HL-60/S4 treated with phorbol 12-myristate 13-acetate at 8.2 ng/mL for 4 days and 3 days (cell line): Measurements from ENCODE around the gene TMTC1.

Source experiments
- in situ Hi-C: fragments of 300-500 bp; cut with MboI; formaldehyde crosslinking; loops from 2 replicates; pipeline ENCODE4 v1.15.0; 2022; ENCODE audit warnings: low sequenced_read_pairs

TMTC1 gene

GRCh38 chr12:29578731-29579130, 205.0 kb downstream of the TMTC1 start:
- in situ Hi-C loops, result no loop called here

DNA sequence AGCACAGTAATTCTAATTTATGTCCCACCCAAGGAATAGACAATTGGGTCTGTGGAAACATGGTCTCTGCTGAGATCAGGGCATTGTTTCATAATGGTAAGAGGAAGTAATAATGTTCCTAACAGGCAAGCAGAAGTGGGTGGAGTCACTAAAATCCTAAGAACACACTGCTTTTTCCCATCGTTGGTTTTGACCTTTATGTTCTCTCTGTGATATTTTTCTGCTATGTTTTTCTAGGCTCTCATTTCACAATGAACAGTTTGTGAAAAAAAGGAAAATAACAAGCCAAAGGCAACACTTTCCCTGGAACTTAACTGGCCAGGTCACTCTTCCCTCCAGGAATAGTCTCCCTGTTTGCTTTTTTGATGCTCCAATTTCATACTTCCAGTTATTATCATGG, 205.7 kb downstream of the TMTC1 start:
- in situ Hi-C loops, result no loop called here

DNA sequence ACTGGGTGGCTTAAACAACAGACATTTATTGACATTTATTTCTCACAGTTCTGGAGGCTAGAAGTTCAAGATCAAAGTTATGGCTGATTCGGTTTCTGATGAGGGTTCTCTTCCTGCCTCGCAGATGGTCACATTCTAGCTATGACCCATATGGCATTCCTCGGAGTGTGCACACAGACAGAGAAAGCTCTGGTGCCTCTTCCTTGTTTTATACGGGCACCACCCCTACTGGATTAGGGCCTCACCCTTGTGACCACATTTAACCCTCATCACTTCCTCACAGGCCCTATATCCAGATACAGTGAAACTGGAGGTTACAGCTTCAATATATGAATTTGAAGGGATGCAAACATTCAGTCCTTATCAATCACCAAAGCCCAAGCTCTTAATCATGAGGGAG, 209.2 kb downstream of the TMTC1 start:
- in situ Hi-C loops, result loop anchor here (25.0 kb wide), 1 partner anchor 1238 kb away; no protein-coding TSS in a partner anchor

DNA sequence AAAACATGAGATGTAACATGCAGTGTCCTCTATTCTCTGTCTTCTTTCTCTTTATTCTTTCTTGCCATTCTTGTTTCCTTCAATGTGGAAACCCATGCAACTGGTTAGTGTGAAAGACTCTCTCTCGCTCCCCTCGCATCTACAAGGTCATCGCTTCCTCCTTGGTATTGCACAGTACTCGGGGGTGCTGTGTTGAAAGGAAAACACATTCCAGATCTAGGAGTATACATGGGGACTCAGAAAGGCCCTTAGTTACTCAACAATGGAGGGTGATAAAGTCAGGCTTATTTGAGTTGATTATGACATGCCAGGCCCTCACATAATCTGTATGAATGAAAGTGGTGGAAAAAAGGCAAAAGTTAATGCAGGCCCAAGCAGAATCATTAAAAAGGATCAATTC, 210.8 kb downstream of the TMTC1 start:
- in situ Hi-C loops, result loop anchor here (25.0 kb wide), 1 partner anchor 1239 kb away; no protein-coding TSS in a partner anchor

- in situ Hi-C loops, result loop anchor here (25.0 kb wide), 1 partner anchor 1240 kb away; no protein-coding TSS in a partner anchor
Measured at GRCh38 chr12:29572464-29572863, 211.3 kb downstream of the TMTC1 start.

DNA sequence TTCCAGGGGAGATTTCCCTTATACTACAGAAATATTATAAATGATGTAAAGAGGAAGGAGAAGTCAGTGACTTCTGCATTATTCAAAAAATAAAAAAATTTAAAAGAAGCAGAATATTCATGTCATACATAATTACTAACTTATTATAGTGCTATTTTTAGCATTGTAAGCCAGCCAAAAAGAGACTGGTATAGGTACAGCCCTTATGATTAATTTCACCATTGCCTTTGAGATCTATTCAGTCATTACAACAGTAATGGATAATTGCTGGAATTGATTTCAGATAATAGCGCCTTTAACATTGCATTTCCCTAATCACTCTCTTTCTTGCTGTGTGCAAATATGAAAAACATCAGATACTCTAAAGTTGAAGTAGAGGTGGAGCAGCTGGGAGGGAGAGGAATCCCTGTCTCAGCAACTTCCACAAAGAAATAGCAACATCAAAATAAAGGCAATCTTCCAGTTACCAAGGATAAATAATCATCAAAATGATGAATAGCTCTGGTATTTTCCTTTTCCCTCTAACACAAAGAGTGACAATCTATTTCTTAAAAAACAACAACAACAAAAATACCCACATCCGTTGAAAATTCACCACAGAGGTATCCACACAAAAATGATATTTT, 214.5 kb downstream of the TMTC1 start:
- in situ Hi-C loops, result loop anchor here (25.0 kb wide), 1 partner anchor 1243 kb away; no protein-coding TSS in a partner anchor

DNA sequence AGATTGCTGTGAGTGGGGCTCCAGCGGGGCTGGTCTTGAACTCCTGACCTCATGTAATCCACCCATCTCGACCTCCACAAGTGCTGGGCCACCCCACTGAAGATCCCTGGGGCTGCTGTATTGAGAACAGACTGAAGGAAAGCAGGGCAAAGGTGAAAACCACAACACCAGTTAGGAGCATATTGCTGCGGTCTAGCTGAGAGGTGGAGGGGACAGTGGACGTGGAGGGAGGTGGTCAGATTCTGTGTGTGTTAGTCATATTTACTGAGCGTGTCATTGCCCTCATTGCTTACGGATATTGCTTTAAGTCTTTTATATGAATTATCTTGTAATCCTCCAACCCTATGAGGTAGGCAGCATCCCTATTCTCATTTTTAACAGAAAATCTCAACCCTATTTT, 217.3 kb downstream of the TMTC1 start:
- in situ Hi-C loops, result loop anchor here (25.0 kb wide), 1 partner anchor 1246 kb away; no protein-coding TSS in a partner anchor

GRCh38 chr12:29565727-29566126, 218.0 kb downstream of the TMTC1 start:
- in situ Hi-C loops, result loop anchor here (25.0 kb wide), 1 partner anchor 1247 kb away; no protein-coding TSS in a partner anchor

GRCh38 chr12:29564925-29565324, 218.8 kb downstream of the TMTC1 start:
- in situ Hi-C loops, result loop anchor here (25.0 kb wide), 1 partner anchor 1247 kb away; no protein-coding TSS in a partner anchor

DNA sequence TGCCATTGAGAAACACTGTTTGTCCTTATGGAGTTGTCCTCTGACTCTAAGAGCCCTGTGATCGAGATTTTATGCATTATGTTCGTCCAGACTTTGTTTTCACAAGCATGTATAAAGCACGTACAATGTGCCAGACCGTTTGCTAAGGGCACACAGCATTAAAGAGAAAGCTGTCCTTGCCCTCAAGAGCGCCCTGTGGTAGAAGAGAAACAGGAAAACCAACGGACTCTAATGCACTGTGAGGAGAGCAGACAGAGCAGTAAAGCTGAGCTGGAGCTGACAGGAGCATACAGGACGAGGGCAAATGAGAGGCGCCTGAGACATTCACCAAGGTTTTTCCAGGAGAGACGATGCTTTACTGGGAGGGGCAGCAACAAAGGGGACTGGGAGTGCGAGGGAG, 220.1 kb downstream of the TMTC1 start:
- in situ Hi-C loops, result loop anchor here (25.0 kb wide), 1 partner anchor 1249 kb away; no protein-coding TSS in a partner anchor

DNA sequence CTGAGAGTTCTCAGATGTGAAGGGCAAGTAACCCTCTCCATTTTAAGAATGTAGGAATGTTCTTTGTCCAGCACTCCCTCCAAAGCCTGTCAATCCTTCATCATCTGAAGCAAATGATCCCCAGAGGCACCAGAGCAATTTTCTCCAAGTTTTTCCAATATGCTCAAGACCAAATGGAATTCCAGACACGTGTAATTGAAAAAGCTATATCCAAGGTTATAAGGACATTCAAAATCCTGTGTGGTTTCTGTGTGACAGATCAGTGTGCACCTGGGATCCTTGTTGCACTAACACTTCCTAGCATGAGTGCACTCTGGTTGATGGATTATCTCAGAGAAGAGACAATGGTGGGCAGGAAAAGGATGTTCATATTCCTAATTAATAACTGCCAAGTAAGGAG, 220.7 kb downstream of the TMTC1 start:
- in situ Hi-C loops, result loop anchor here (25.0 kb wide), 1 partner anchor 1249 kb away; no protein-coding TSS in a partner anchor

- in situ Hi-C loops, result loop anchor here (25.0 kb wide), 1 partner anchor 1250 kb away; no protein-coding TSS in a partner anchor
Measured at GRCh38 chr12:29562110-29562804, 221.5 kb downstream of the TMTC1 start.

- in situ Hi-C loops, result loop anchor here (25.0 kb wide), 1 partner anchor 1251 kb away; no protein-coding TSS in a partner anchor
Measured at GRCh38 chr12:29561664-29562071, 222.1 kb downstream of the TMTC1 start.

GRCh38 chr12:29559198-29559597, 224.5 kb downstream of the TMTC1 start:
- in situ Hi-C loops, result loop anchor here (25.0 kb wide), 1 partner anchor 1253 kb away; no protein-coding TSS in a partner anchor

GRCh38 chr12:29556363-29556762, 227.4 kb downstream of the TMTC1 start:
- in situ Hi-C loops, result loop anchor here (25.0 kb wide), 1 partner anchor 1256 kb away; no protein-coding TSS in a partner anchor

GRCh38 chr12:29555451-29555850, 228.3 kb downstream of the TMTC1 start:
- in situ Hi-C loops, result loop anchor here (25.0 kb wide), 1 partner anchor 1257 kb away; no protein-coding TSS in a partner anchor

GRCh38 chr12:29552994-29553748, 230.6 kb downstream of the TMTC1 start:
- in situ Hi-C loops, result loop anchor here (25.0 kb wide), 1 partner anchor 1259 kb away; no protein-coding TSS in a partner anchor

GRCh38 chr12:29552324-29552927, 231.3 kb downstream of the TMTC1 start:
- in situ Hi-C loops, result loop anchor here (25.0 kb wide), 1 partner anchor 1260 kb away; no protein-coding TSS in a partner anchor

DNA sequence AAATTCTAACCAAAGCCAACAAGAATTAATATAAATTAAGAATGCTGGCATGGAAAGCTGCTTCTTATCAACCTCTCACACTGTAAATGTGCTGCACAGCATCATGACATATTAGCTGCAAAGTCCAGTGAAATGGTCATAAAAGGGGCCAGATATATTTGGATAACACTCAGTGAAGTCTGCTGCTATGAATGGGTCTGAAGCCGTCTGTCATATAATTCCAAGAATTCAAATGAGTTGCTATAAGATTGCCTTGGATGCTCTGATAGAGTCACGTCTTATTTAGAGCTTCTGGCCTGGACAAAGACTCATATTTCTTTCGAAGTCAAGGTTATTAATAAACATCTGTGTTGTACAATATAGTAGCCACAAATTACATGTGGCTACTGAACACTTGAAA, 231.9 kb downstream of the TMTC1 start:
- in situ Hi-C loops, result loop anchor here (25.0 kb wide), 1 partner anchor 1260 kb away; no protein-coding TSS in a partner anchor

GRCh38 chr12:29547864-29548263, 235.9 kb downstream of the TMTC1 start:
- in situ Hi-C loops, result no loop called here
